ENCODE results near the gene PEX5L.

GRCh38 chr3:179788996-179789395 lies 247.7 kb downstream of the PEX5L start:
- TF ChIP-seq, protein P1, sequence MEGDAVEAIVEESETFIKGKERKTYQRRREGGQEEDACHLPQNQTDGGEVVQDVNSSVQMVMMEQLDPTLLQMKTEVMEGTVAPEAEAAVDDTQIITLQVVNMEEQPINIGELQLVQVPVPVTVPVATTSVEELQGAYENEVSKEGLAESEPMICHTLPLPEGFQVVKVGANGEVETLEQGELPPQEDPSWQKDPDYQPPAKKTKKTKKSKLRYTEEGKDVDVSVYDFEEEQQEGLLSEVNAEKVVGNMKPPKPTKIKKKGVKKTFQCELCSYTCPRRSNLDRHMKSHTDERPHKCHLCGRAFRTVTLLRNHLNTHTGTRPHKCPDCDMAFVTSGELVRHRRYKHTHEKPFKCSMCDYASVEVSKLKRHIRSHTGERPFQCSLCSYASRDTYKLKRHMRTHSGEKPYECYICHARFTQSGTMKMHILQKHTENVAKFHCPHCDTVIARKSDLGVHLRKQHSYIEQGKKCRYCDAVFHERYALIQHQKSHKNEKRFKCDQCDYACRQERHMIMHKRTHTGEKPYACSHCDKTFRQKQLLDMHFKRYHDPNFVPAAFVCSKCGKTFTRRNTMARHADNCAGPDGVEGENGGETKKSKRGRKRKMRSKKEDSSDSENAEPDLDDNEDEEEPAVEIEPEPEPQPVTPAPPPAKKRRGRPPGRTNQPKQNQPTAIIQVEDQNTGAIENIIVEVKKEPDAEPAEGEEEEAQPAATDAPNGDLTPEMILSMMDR (IDR thresholded peaks at IDR 0.05), result no peak
- no peak for TF ChIP-seq EZH2 (IDR thresholded peaks at IDR 0.05; ENCODE audit: borderline replicate concordance, insufficient read depth, low read depth, low read length, poor library complexity, severe bottlenecking)
